Trophoblast cell (in vitro differentiated cells and primary cell): ENCODE data around the gene HS3ST5.
"Not testable (repeated sequence)": the region's sequence is repeated elsewhere in the genome, so short reads cannot be mapped to it uniquely, and the experiment has no call there.

ENCODE experiments used
- DNase-seq, 2 donors: peaks; one replicate each; pipeline ENCODE4 v3.0.0-alpha.2; 2016
- H2AFZ ChIP-seq: 2 replicates; pipeline ENCODE4 v1.6.1; 2013; ENCODE audit warnings: low read length, moderate library complexity, mild to moderate bottlenecking; ENCODE audit not compliant: insufficient read depth, poor library complexity
- H2AK5ac ChIP-seq: 2 replicates; pipeline ENCODE4 v1.6.1; 2013; ENCODE audit warnings: mild to moderate bottlenecking, low read length
- H2BK120ac ChIP-seq: 2 replicates; pipeline ENCODE4 v1.6.1; 2013; ENCODE audit warnings: low read length, mild to moderate bottlenecking, moderate library complexity; ENCODE audit not compliant: insufficient read depth, poor library complexity
- H2BK12ac ChIP-seq: 2 replicates; pipeline ENCODE4 v1.6.1; 2013; ENCODE audit warnings: mild to moderate bottlenecking, low read length, moderate library complexity
- H2BK5ac ChIP-seq: 2 replicates; pipeline ENCODE4 v1.6.1; 2013; ENCODE audit warnings: low read length, low read depth, moderate library complexity, mild to moderate bottlenecking; ENCODE audit not compliant: poor library complexity
- H3K14ac ChIP-seq: 2 replicates; pipeline ENCODE4 v1.6.1; 2013; ENCODE audit warnings: mild to moderate bottlenecking, low read length
- H3K18ac ChIP-seq: 2 replicates; pipeline ENCODE4 v1.6.1; 2013; ENCODE audit warnings: mild to moderate bottlenecking, low read length
- H3K23ac ChIP-seq: 2 replicates; pipeline ENCODE4 v1.6.1; 2013; ENCODE audit warnings: low read length
- H3K27ac ChIP-seq: 2 replicates; pipeline ENCODE4 v1.5.1; 2013; ENCODE audit warnings: low read depth, mild to moderate bottlenecking, inconsistent platforms, low read length, moderate library complexity
- H3K27me3 ChIP-seq: 2 replicates; pipeline ENCODE4 v1.6.1; 2013; ENCODE audit warnings: inconsistent platforms, mild to moderate bottlenecking, low read length, moderate library complexity; ENCODE audit not compliant: insufficient read depth
- H3K36me3 ChIP-seq, 2 experiments: 1 replicate in 1 of 2; 2 replicates in 1 of 2; pipeline ENCODE4 v1.6.1; 2013; ENCODE audit warnings: low read length in 2 of 2, mild to moderate bottlenecking in 2 of 2, moderate library complexity in 1 of 2; ENCODE audit not compliant: insufficient read depth in 2 of 2, control insufficient read depth in 1 of 2
- H3K4ac ChIP-seq: 2 replicates; pipeline ENCODE4 v1.6.1; 2013; ENCODE audit warnings: low read depth, mild to moderate bottlenecking, low read length, moderate library complexity
- H3K4me1 ChIP-seq, 2 experiments: 1 replicate in 1 of 2; 2 replicates in 1 of 2; pipeline ENCODE4 v1.6.1; 2013; ENCODE audit warnings: low read length in 2 of 2, mild to moderate bottlenecking in 2 of 2, moderate library complexity in 1 of 2; ENCODE audit not compliant: insufficient read depth in 2 of 2, control insufficient read depth in 1 of 2
- H3K4me2 ChIP-seq: 2 replicates; pipeline ENCODE4 v1.6.1; 2013; ENCODE audit warnings: inconsistent platforms, mild to moderate bottlenecking, low read length, moderate library complexity
- H3K4me3 ChIP-seq: 2 replicates; pipeline ENCODE4 v1.5.1; 2013; ENCODE audit warnings: mild to moderate bottlenecking, low read depth, low read length, inconsistent platforms
- H3K79me1 ChIP-seq: one replicate; pipeline ENCODE4 v1.6.1; 2013; ENCODE audit warnings: low read length
- H3K79me2 ChIP-seq: 2 replicates; pipeline ENCODE4 v1.6.1; 2013; ENCODE audit warnings: low read length, mild to moderate bottlenecking; ENCODE audit not compliant: control insufficient read depth, insufficient read depth, poor library complexity
- H3K9ac ChIP-seq: 2 replicates; pipeline ENCODE4 v1.6.1; 2013; ENCODE audit warnings: mild to moderate bottlenecking, low read length
- H3K9me3 ChIP-seq: 2 replicates; pipeline ENCODE4 v1.6.1; 2013; ENCODE audit warnings: low read depth, mild to moderate bottlenecking, control low read depth, inconsistent platforms, low read length; ENCODE audit not compliant: insufficient read depth
- H4K12ac ChIP-seq: 2 replicates; pipeline ENCODE4 v1.6.1; 2013; ENCODE audit warnings: low read depth, mild to moderate bottlenecking, low read length, moderate library complexity
- H4K8ac ChIP-seq: 2 replicates; pipeline ENCODE4 v1.6.1; 2013; ENCODE audit warnings: low read depth, mild to moderate bottlenecking, low read length, moderate library complexity
- H4K91ac ChIP-seq: one replicate; pipeline ENCODE4 v1.6.1; 2013; ENCODE audit warnings: low read depth, mild to moderate bottlenecking, low read length, moderate library complexity
- WGBS: extraction: QIAGEN DNeasy Blood & Tissue Kit; methylation state at CpG from one replicate; pipeline ENCODE4 v1.1.7; 2013; ENCODE audit warnings: missing lambda C conversion rate; ENCODE audit not compliant: insufficient read length, insufficient coverage; ENCODE audit errors: extremely low coverage; 5-methylcytosine and 5-hydroxymethylcytosine counted together

HS3ST5 gene

DNA sequence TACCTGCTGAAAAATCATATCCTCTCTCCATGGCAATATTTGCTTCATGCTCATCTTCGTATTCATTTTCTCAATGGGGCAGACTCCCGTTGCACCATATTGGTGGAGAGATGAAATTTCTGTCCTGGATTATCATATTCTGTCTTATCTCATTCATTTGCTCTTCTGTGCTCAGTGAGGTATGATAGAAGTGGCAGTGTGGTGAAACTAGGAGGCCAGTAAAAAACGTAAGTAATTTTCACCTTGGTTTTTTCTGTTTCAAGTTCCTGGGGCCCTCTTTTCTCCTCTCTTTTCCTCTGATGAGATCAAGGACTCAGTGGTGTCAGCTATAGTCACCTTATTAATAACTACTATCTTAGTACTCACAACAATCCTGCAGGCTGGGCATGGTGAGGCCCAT, 189.4 kb downstream of the HS3ST5 start:
- H3K14ac ChIP-seq = no peak overlapping the region
- H3K79me1 ChIP-seq = no peaks in the 10 kb centered on the region
- H4K91ac ChIP-seq = no peak overlapping the region
- H2BK120ac ChIP-seq = no peak overlapping the region
- no peak overlapping the region for H3K9ac ChIP-seq
- H2BK12ac ChIP-seq = no peak overlapping the region
- no CpG with 5 or more reads among the region's 3 CpGs for WGBS
- H2BK5ac ChIP-seq = no peak overlapping the region
- H4K12ac ChIP-seq = no peak overlapping the region
- no peak overlapping the region for H3K4ac ChIP-seq
- H3K4me3 ChIP-seq = no peak overlapping the region
- no peak overlapping the region for H4K8ac ChIP-seq
- H3K79me2 ChIP-seq = no peaks in the 10 kb centered on the region
- no peak overlapping the region for H2AFZ ChIP-seq
- H3K4me2 ChIP-seq = no peak overlapping the region
- no peak for DNase-seq
- peaks cover 4 to 5% of the 10 kb centered on the region in 2 experiments for H3K4me1 ChIP-seq
- no peak overlapping the region for H3K27ac ChIP-seq
- no peak overlapping the region for H3K23ac ChIP-seq
- no peaks in the 10 kb centered on the region for H3K27me3 ChIP-seq
- no peak overlapping the region for H3K18ac ChIP-seq
- no peak overlapping the region for H2AK5ac ChIP-seq
- H3K9me3 ChIP-seq = no peaks in the 10 kb centered on the region
- H3K36me3 ChIP-seq = no peaks in the 10 kb centered on the region

DNA sequence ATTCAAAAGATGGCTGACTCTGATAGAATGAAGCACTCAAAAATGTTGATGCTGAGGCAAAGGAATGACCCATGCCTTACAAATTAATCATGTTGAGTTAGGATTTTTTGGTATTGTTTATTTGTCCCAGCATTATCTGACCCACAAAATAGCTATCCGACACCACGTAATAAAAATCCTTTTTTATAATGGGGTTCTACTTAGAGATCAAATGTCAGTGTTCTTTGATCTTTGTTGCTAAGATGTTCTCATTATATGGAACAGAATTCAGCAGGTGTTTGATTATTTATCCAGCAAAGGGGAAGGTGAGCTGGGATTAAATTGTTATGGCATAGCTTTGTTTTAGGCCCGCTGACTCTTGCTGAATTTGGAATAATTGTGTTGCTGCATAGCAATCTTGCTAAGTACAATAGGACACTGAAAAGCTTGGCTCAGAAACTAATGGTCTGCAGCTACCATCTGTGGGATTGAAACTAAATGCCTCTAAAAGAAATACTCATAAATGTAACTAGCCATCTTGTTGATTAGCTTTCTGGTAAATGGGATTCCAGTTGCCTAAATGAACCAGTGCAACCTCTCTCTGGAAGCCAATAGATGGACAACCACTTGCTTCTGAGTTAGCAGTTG, 191.6 kb downstream of the HS3ST5 start:
- no peak overlapping the region for H2BK5ac ChIP-seq
- no peak overlapping the region for H2AK5ac ChIP-seq
- no peak overlapping the region for H3K4ac ChIP-seq
- H3K79me2 ChIP-seq = no peaks in the 10 kb centered on the region
- DNase-seq = peak in 1 of 2 donors; percentile 5
- no peaks in the 10 kb centered on the region for H3K79me1 ChIP-seq
- no peak overlapping the region for H3K4me2 ChIP-seq
- no peaks in the 10 kb centered on the region for H3K36me3 ChIP-seq
- H3K9me3 ChIP-seq = peaks cover 4% of the 10 kb centered on the region
- no peak overlapping the region for H4K8ac ChIP-seq
- H3K27me3 ChIP-seq = no peaks in the 10 kb centered on the region
- H3K27ac ChIP-seq = no peak overlapping the region
- H3K4me3 ChIP-seq = no peak overlapping the region
- H4K91ac ChIP-seq = no peak overlapping the region
- H3K4me1 ChIP-seq = peaks cover 4 to 5% of the 10 kb centered on the region in 2 experiments
- H2BK120ac ChIP-seq = no peak overlapping the region
- H2BK12ac ChIP-seq = no peak overlapping the region
- H3K18ac ChIP-seq = no peak overlapping the region
- H3K23ac ChIP-seq = no peak overlapping the region
- H3K9ac ChIP-seq = no peak overlapping the region
- H3K14ac ChIP-seq = no peak overlapping the region
- H4K12ac ChIP-seq = no peak overlapping the region
- no CpG with 5 or more reads among the region's 3 CpGs for WGBS
- no peak overlapping the region for H2AFZ ChIP-seq

DNA sequence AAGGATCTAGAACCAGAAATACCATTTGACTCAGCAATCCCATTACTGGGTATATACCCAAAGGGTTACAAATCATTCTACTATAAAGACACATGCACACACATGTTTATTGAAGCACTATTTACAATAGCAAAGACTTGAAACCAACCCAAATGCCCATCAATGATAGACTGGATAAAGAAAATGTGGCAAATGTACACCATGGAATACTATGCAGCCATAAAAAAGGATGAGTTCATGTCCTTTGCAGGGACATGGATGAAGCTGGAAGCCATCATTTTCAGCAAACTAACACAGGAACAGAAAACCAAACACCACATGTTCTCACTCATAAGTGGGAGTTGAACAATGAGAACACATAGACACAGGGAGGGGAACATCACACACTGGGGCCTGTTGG, 193.6 kb downstream of the HS3ST5 start:
- H4K91ac ChIP-seq, H3K79me2 ChIP-seq, H3K27ac ChIP-seq, H4K8ac ChIP-seq, H3K18ac ChIP-seq, H2BK5ac ChIP-seq, H3K27me3 ChIP-seq, H3K4ac ChIP-seq, H3K9ac ChIP-seq, H3K9me3 ChIP-seq, H3K4me2 ChIP-seq, H3K36me3 ChIP-seq, H3K4me3 ChIP-seq, H3K14ac ChIP-seq, H2BK12ac ChIP-seq, DNase-seq, H2BK120ac ChIP-seq, H3K79me1 ChIP-seq, H2AFZ ChIP-seq, H4K12ac ChIP-seq, H2AK5ac ChIP-seq, H3K23ac ChIP-seq: not testable (repeated sequence)
- H3K4me1 ChIP-seq = peaks cover 9 to 10% of the 10 kb centered on the region in 2 experiments

DNA sequence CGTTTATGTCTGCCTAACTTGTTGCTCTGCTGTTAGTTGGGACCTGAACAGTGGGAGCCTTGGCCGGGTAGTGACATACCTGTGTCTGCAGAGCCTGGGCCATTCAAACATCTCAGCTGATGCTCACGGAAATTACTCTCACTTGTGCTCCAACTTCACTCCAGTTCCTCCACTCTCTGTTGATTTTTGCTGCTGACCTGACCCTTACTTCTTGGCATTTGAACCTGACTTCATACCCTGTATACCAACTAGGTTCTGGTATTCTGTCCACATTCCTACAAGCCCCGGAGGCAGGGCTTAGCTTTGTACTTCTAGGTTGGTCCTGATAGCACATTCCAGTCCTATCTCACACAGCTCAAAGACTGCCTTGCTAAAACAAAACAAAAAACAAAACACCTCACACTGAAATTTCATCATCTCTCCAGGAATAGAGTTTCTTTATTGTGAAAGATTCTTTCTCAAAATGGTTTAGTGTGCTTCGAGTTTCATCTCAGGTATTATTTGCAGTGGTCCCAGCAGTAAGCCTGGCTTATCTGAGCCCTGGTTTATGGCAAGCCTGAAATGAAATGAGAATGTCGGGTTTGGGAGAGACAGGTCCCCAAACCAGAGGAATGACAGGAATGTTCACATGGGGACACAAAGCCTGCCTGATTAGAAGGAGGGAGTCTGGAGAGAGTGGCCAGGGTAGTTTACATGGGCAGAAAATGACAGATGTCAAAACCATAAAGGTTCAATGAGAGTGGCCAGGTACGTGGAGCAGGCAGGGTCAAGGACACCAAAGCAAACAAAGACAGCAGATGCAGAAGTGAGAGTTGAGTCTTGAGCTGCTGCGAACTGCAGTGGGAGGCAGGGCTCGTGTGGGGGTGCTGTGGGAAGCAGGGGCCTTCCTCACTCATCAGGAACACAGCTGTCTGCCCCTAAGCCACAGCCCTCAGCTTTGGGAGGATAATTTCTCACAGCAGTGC, 197.7 kb downstream of the HS3ST5 start:
- no CpG with 5 or more reads among the region's 9 CpGs for WGBS
- H3K27ac ChIP-seq = peak overlapping the region; percentile 49

More for the DNA sequence above, 197.7 kb downstream of the HS3ST5 start:
- peak; percentile 80 to 95 for DNase-seq
- H3K36me3 ChIP-seq = no peaks in the 10 kb centered on the region
- H3K9ac ChIP-seq = no peak overlapping the region
- peaks cover 4% of the 10 kb centered on the region for H3K9me3 ChIP-seq
- no peak overlapping the region for H3K18ac ChIP-seq
- no peak overlapping the region for H3K4me3 ChIP-seq
- H3K4me2 ChIP-seq = peak overlapping the region; percentile 28
- H3K79me1 ChIP-seq = no peaks in the 10 kb centered on the region
- H4K8ac ChIP-seq = no peak overlapping the region
- H3K23ac ChIP-seq = no peak overlapping the region
- no peaks in the 10 kb centered on the region for H3K79me2 ChIP-seq
- no peak overlapping the region for H3K4ac ChIP-seq
- no peak overlapping the region for H4K12ac ChIP-seq
- no peak overlapping the region for H2BK12ac ChIP-seq
- H2BK120ac ChIP-seq = no peak overlapping the region
- no peak overlapping the region for H4K91ac ChIP-seq
- H2BK5ac ChIP-seq = no peak overlapping the region
- H2AK5ac ChIP-seq = no peak overlapping the region
- no peak overlapping the region for H3K14ac ChIP-seq
- no peaks in the 10 kb centered on the region for H3K27me3 ChIP-seq
- no peak overlapping the region for H2AFZ ChIP-seq
- H3K4me1 ChIP-seq = peaks cover 9 to 10% of the 10 kb centered on the region in 2 experiments
